GM13977 (cell line): ENCODE results near the gene MOV10.
A peak's percentile ranks its signal among the peaks of the same experiment; 100 is the strongest.

ENCODE experiments used
- DNase-seq: peaks from one replicate; pipeline ENCODE4 v3.0.0; 2012; ENCODE audit warnings: low spot score
- CTCF ChIP-seq: IDR thresholded peaks from 2 replicates; pipeline ENCODE4 v1.5.1; 2012; ENCODE audit warnings: mild to moderate bottlenecking, control low read depth; ENCODE audit not compliant: insufficient read depth; ENCODE audit errors: extremely low read depth, missing control alignments
- in situ Hi-C: fragments of 300-500 bp; cut with MboI; formaldehyde crosslinking; loops from one replicate; pipeline ENCODE4 v1.12.0; 2022; ENCODE audit warnings: low sequenced_read_pairs, low pct_unique_long_range_greater_than_20kb, mixed read lengths, inconsistent platforms; ENCODE audit not compliant: unreplicated experiment

Gene MOV10

GRCh38 chr1:112696578-112697314, 22.3 kb downstream of the MOV10 start:
- no peak for DNase-seq
- TF ChIP-seq CTCF, result no peak
- in situ Hi-C loops, result no loop called here

- DNase-seq, result no peak
- no peak for TF ChIP-seq CTCF
- in situ Hi-C loops, result no loop called here
Measured at GRCh38 chr1:112697781-112698201, 23.3 kb downstream of the MOV10 start.

DNA sequence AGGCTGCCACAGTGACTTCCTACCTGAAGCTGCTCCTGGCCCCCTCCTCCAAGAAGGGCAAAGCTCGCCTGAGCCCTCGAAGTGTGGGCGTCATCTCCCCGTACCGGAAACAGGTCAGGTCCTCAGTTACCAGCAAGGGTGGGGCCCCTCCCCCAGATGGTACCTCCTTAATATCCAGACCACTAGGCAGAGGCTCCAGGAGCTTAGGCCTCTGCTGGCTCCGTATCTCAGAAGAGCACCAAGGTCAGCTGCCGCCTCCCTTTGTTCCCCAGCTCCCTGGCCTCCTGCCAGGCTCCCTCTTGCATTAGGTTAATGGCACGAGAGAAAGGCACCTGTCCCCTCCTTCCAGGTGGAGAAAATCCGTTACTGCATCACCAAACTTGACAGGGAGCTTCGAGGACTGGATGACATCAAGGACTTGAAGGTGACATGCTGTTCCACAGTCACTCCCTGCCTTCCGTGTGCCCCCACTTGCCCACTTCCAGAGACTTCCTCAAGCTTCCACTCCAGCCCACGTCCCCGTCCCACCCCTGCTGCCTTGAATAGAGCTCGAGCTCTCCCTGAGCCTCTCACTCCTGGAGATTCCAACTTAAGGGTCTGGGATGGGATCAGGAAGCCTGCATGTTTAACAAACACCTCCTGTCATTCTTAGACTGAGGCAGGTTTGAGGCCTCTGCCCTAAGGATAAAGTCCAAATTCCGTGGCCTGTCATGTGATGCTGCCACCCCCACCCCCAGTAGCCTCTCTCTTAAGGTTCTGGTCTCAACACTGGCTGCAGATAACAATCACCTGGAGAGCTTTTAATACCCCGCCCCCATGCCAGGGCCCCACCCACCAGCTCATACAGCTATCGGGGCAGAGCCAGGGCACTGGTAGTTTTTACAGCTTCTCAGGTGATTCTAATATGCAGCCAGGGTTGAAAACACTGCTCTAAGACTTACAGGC, 24.2 kb downstream of the MOV10 start:
- in situ Hi-C loops, result no loop called here
- no peak for DNase-seq
- no peak for TF ChIP-seq CTCF

DNA sequence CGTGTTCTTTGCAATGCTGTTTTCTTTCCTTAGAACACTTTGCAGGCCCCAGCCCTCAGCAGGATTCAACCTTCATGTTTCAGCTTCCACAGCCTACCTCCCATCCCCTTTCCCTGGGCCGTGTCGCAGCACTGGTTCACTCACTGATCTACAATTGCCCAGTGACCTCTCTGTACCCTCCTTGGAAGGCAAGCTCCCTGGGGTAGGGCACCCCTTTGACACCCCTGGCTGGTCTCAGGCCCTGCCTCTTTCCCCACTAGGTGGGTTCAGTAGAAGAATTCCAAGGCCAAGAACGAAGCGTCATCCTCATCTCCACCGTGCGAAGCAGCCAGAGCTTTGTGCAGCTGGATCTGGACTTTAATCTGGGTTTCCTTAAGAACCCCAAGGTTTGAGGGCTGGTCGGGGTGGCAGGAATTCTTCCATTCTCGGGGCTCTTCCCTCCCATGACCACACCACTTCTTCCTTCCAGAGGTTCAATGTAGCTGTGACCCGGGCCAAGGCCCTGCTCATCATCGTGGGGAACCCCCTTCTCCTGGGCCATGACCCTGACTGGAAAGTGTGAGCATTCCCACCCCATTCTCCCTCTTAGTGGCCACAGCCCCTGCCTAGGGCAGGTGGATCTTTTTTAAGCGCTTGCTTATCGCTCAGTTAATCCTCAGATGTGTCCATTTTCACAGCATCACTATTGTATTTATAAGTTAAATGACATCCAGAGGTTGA, 25.1 kb downstream of the MOV10 start:
- no peak for DNase-seq
- in situ Hi-C loops, result loop anchor here (10.0 kb wide), 1 partner anchor 305 kb away; the partner anchor contains the start of gene CTTNBP2NL
- no peak for TF ChIP-seq CTCF

DNA sequence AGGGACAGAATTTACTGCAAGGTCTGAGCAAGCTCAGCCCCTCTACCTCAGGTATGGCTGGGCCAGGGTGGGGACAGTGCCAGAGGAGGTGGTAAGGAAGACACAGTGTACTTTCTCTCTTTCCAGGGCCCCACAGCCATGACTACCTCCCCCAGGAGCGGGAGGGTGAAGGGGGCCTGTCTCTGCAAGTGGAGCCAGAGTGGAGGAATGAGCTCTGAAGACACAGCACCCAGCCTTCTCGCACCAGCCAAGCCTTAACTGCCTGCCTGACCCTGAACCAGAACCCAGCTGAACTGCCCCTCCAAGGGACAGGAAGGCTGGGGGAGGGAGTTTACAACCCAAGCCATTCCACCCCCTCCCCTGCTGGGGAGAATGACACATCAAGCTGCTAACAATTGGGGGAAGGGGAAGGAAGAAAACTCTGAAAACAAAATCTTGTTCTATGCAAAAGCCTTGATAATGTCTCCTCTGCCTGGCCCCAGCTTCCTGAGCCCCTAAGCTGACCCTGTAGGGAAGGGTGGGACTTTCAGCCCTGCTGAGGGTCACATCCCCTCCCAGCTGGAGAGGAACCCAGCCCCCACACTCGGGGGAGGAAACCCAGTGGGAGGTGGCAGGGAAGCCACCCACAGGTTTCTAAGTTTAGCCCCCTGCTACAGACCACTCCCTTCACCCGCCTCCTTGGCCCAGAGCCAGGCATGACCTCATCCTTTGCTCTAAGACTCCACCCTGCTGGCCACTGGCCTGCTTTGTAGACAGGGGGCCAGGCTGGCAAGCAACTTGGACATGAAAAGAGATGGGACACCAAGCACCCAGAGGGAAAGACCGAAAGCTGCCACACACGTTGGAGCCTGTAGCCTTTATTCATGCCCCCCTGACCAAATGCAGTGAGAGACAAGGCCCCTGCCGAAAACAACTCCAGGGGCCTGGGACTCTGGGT, 26.1 kb downstream of the MOV10 start:
- peak; percentile 79 for DNase-seq
- no peak for TF ChIP-seq CTCF
- in situ Hi-C loops, result loop anchor here (10.0 kb wide), 1 partner anchor 306 kb away; the partner anchor contains the start of gene CTTNBP2NL
